ENCODE results near the gene KLHL17. TPM values are rescaled to one million over a fixed set of nuclear protein-coding genes. Genes with fewer than 3 reads are reported as not detected.

KLHL17 gene
- total and polyA plus RNA-seq, 2 experiments from 2014 or later: 5.5 to 19.2 TPM

DNA sequence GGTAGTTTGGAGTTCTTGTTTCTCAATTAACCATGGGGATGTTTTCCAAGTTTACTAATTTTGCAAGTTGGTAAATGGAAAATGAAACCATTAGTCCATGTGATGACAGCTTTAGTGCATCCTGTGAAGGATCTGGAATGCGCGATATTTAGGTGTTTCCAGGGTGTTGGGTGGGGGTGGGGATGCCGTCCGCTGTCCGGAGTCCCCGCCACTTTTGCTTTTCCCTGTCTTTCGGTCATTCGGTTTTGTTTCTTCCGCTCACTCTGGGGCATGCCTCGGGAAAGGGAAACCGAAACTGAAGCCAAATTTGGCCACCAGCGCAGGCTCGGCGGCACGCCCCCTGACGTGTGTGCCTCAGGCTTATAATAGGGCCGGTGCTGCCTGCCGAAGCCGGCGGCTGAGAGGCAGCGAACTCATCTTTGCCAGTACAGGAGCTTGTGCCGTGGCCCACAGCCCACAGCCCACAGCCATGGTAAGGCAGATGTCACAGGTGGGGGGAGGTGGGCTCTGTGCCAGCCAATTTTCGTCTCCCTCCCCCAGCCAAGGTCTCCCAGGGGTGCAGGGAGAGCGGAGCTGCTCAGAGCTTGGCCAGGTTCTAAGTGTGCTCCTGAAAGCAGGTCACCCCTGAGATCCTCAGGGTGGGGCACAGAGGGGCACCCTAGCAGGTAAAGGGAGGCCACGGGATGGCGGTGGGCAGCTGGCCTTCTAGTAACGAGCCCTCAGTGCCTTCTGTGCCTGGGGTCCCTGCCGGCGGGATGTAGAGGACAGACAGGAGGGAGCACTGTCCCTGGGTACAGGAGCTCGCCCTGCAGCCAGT lies 52.9 kb downstream of the KLHL17 start, which contains the start of gene ISG15:
TSS of gene ISG15 (plus strand) at position 393 of the 817 bp plus-strand sequence. CDS start at position 470, 77 bp downstream.
- H3K27ac ChIP-seq: peak within 1 kb of the TSS; percentile 55
- H3K9me3 ChIP-seq (ENCODE audit: low read depth): no peaks in the 10 kb centered on the region
- H3K9me2 ChIP-seq (ENCODE audit: insufficient read depth): no peaks in the 10 kb centered on the region
- peak within 1 kb of the TSS; percentile 79 for H3K9ac ChIP-seq
- H3K79me2 ChIP-seq (ENCODE audit: insufficient read depth): no peaks in the 10 kb centered on the region
- H3K36me3 ChIP-seq (ENCODE audit: low read depth): no peaks in the 10 kb centered on the region
- H3F3A ChIP-seq (ENCODE audit: insufficient read depth): no peaks in the 10 kb centered on the region
- in situ Hi-C loops (cut with MboI): no loop called here
- no peaks in the 10 kb centered on the region for H4K20me1 ChIP-seq (ENCODE audit: insufficient read depth)
- peak; percentile 96 for DNase-seq
- H2AFZ ChIP-seq: peak within 1 kb of the TSS; percentile 79
- H3K27me3 ChIP-seq (replicated peaks; ENCODE audit: insufficient read depth): no peaks in the 10 kb centered on the region
- peak within 1 kb of the TSS; percentile 87 for H3K4me2 ChIP-seq (ENCODE audit: unreplicated experiment)
- WGBS, 2 experiments (ENCODE audit: low coverage in 1 of 2, low lambda C conversion rate in 2 of 2, missing lambda C conversion rate in 2 of 2): 1 to 3% methylated on average over 30 of the region's 30 CpGs
- peaks cover 4% of the 10 kb centered on the region; the same call in 1 of the 2 replicates for H3K4me1 ChIP-seq (ENCODE audit: insufficient read depth)
- no peak for TF ChIP-seq EZH2 (IDR thresholded peaks at IDR 0.05; ENCODE audit: insufficient read depth, poor library complexity, severe bottlenecking)
- TF ChIP-seq EZH2phosphoT487 (IDR thresholded peaks at IDR 0.05; ENCODE audit: insufficient read depth, low read depth): no peak
- peak within 1 kb of the TSS; percentile 73 for H3K4me3 ChIP-seq

- Histone ChIP-seq H3K79me2 (ENCODE audit: insufficient read depth) (no peaks in the 10 kb centered on the region), H3K9me2 (ENCODE audit: insufficient read depth) (no peaks in the 10 kb centered on the region), H3K9ac (peak overlapping the region; percentile 79), H3K4me3 (peak overlapping the region; percentile 73), H3F3A (ENCODE audit: insufficient read depth) (no peaks in the 10 kb centered on the region), H3K36me3 (ENCODE audit: low read depth) (no peaks in the 10 kb centered on the region), H3K4me1 (ENCODE audit: insufficient read depth) (peaks cover 4% of the 10 kb centered on the region; the same call in 1 of the 2 replicates), H4K20me1 (ENCODE audit: insufficient read depth) (no peaks in the 10 kb centered on the region), H3K9me3 (ENCODE audit: low read depth) (no peaks in the 10 kb centered on the region), H3K27ac (peak overlapping the region; percentile 55), H2AFZ (peak overlapping the region; percentile 79), H3K4me2 (ENCODE audit: unreplicated experiment) (peak overlapping the region; percentile 87), H3K27me3 (replicated peaks; ENCODE audit: insufficient read depth) (no peaks in the 10 kb centered on the region)
- in situ Hi-C loops (cut with MboI): no loop called here
- peak; percentile 71 for DNase-seq
- 23 to 41% methylated on average over 41 of the region's 41 CpGs for WGBS, 2 experiments (ENCODE audit: low coverage in 1 of 2, low lambda C conversion rate in 2 of 2, missing lambda C conversion rate in 2 of 2)
- TF ChIP-seq EZH2 (IDR thresholded peaks at IDR 0.05; ENCODE audit: insufficient read depth, poor library complexity, severe bottlenecking): no peak
- no peak for TF ChIP-seq EZH2phosphoT487 (IDR thresholded peaks at IDR 0.05; ENCODE audit: insufficient read depth, low read depth)
Measured at GRCh38 chr1:1013922-1014648, 53.7 kb downstream of the KLHL17 start.

GRCh38 chr1:1014799-1015681 lies 54.7 kb downstream of the KLHL17 start:
- Histone ChIP-seq H3K36me3 (ENCODE audit: low read depth) (no peaks in the 10 kb centered on the region), H3K4me1 (ENCODE audit: insufficient read depth) (peaks cover 4% of the 10 kb centered on the region; the same call in 1 of the 2 replicates), H3K9me2 (ENCODE audit: insufficient read depth) (no peaks in the 10 kb centered on the region), H3K79me2 (ENCODE audit: insufficient read depth) (no peaks in the 10 kb centered on the region), H3K9me3 (ENCODE audit: low read depth) (no peaks in the 10 kb centered on the region), H3F3A (ENCODE audit: insufficient read depth) (no peaks in the 10 kb centered on the region), H2AFZ (peak overlapping the region; percentile 79; the same call in 1 of the 2 replicates), H4K20me1 (ENCODE audit: insufficient read depth) (no peaks in the 10 kb centered on the region), H3K27ac (0 out of 2 replicates have a peak overlapping the region, but pooled peaks have one; percentile 55), H3K9ac (peak overlapping the region; percentile 79), H3K4me2 (ENCODE audit: unreplicated experiment) (peak overlapping the region; percentile 87), H3K4me3 (no peak overlapping the region; the same call in 1 of the 2 replicates), H3K27me3 (replicated peaks; ENCODE audit: insufficient read depth) (no peaks in the 10 kb centered on the region)
- DNase-seq: no peak
- 81 to 85% methylated on average over 20 of the region's 20 CpGs for WGBS, 2 experiments (ENCODE audit: low coverage in 1 of 2, low lambda C conversion rate in 2 of 2, missing lambda C conversion rate in 2 of 2)
- TF ChIP-seq EZH2 (IDR thresholded peaks at IDR 0.05; ENCODE audit: insufficient read depth, poor library complexity, severe bottlenecking) (no peak), EZH2phosphoT487 (IDR thresholded peaks at IDR 0.05; ENCODE audit: insufficient read depth, low read depth) (no peak)
- in situ Hi-C loops (cut with MboI): no loop called here

Small RNAs within 50 kb of the gene (small RNA-seq; reads per million reads assigned to genes)
- gene AL645608.3 (ENCODE audit: low read depth, low replicate concordance) (not detected), gene AL645608.4 (ENCODE audit: low read depth, low replicate concordance) (not detected)

Other genes with a start within 250 kb of the KLHL17 start
- gene SAMD11, start 36.7 kb upstream of the KLHL17 start, total RNA-seq (2014; rRNA removed; shearing (Covaris generic)): 40.9 and 68.3 TPM in 2 replicates
- gene SAMD11, start 36.7 kb upstream of the KLHL17 start, polyA plus RNA-seq (2016; fragmentation: Nextera tagmentation; extraction: Ambion mirVana): 8.0 and 8.2 TPM in 2 replicates
- 66.4 and 67.3 TPM in 2 replicates for gene NOC2L, start 1.3 kb upstream of the KLHL17 start, total RNA-seq (2014; rRNA removed; shearing (Covaris generic))
- gene NOC2L, start 1.3 kb upstream of the KLHL17 start, polyA plus RNA-seq (2016; fragmentation: Nextera tagmentation; extraction: Ambion mirVana): 64.0 and 65.0 TPM in 2 replicates
- 1.4 and 2.1 TPM in 2 replicates for gene PLEKHN1, start 5.9 kb downstream of the KLHL17 start, total RNA-seq (2014; rRNA removed; shearing (Covaris generic))
- 1.7 and 2.5 TPM in 2 replicates for gene PLEKHN1, start 5.9 kb downstream of the KLHL17 start, polyA plus RNA-seq (2016; fragmentation: Nextera tagmentation; extraction: Ambion mirVana)
- not detected in 2 replicates for gene PERM1, start 21.5 kb downstream of the KLHL17 start, total RNA-seq (2014; rRNA removed; shearing (Covaris generic))
- 0.45 and 0.61 TPM in 2 replicates for gene PERM1, start 21.5 kb downstream of the KLHL17 start, polyA plus RNA-seq (2016; fragmentation: Nextera tagmentation; extraction: Ambion mirVana)
- gene HES4, start 39.5 kb downstream of the KLHL17 start, total RNA-seq (2014; rRNA removed; shearing (Covaris generic)): 3.1 and 7.6 TPM in 2 replicates
- 3.7 and 4.1 TPM in 2 replicates for gene HES4, start 39.5 kb downstream of the KLHL17 start, polyA plus RNA-seq (2016; fragmentation: Nextera tagmentation; extraction: Ambion mirVana)
- 41.2 and 49.1 TPM in 2 replicates for gene ISG15, start 52.9 kb downstream of the KLHL17 start, total RNA-seq (2014; rRNA removed; shearing (Covaris generic))
- gene ISG15, start 52.9 kb downstream of the KLHL17 start, polyA plus RNA-seq (2016; fragmentation: Nextera tagmentation; extraction: Ambion mirVana): 77.0 and 85.7 TPM in 2 replicates
- 43.2 and 55.1 TPM in 2 replicates for gene AGRN, start 59.5 kb downstream of the KLHL17 start, total RNA-seq (2014; rRNA removed; shearing (Covaris generic))
- 1.4 and 1.8 TPM in 2 replicates for gene AGRN, start 59.5 kb downstream of the KLHL17 start, polyA plus RNA-seq (2016; fragmentation: Nextera tagmentation; extraction: Ambion mirVana)
- gene RNF223, start 113.7 kb downstream of the KLHL17 start, total RNA-seq (2014; rRNA removed; shearing (Covaris generic)): not detected in 2 replicates
- not detected in 2 replicates for gene RNF223, start 113.7 kb downstream of the KLHL17 start, polyA plus RNA-seq (2016; fragmentation: Nextera tagmentation; extraction: Ambion mirVana)
- 5.2 and 13.1 TPM in 2 replicates for gene C1orf159, start 155.5 kb downstream of the KLHL17 start, total RNA-seq (2014; rRNA removed; shearing (Covaris generic))
- gene C1orf159, start 155.5 kb downstream of the KLHL17 start, polyA plus RNA-seq (2016; fragmentation: Nextera tagmentation; extraction: Ambion mirVana): 11.0 and 11.4 TPM in 2 replicates
- gene TTLL10, start 213.3 kb downstream of the KLHL17 start, total RNA-seq (2014; rRNA removed; shearing (Covaris generic)): not detected in 2 replicates
- gene TTLL10, start 213.3 kb downstream of the KLHL17 start, polyA plus RNA-seq (2016; fragmentation: Nextera tagmentation; extraction: Ambion mirVana): not detected in 2 replicates
- gene TNFRSF18, start 246.0 kb downstream of the KLHL17 start, total RNA-seq (2014; rRNA removed; shearing (Covaris generic)): not detected in 2 replicates
- gene TNFRSF18, start 246.0 kb downstream of the KLHL17 start, polyA plus RNA-seq (2016; fragmentation: Nextera tagmentation; extraction: Ambion mirVana): 0.18 TPM in 1 of 2 replicates, not detected in the other

Data from GM23248 (cell line).